ENCODE measurements around the gene TBPL1. TPM values are rescaled to one million over a fixed set of nuclear protein-coding genes. Genes with fewer than 3 reads are reported as not detected.
A peak's percentile ranks its signal among the peaks of the same experiment; 100 is the strongest.

The TBPL1 gene
- total RNA-seq, 2 experiments from 2014 or later, result 30.9 to 37.8 TPM

DNA sequence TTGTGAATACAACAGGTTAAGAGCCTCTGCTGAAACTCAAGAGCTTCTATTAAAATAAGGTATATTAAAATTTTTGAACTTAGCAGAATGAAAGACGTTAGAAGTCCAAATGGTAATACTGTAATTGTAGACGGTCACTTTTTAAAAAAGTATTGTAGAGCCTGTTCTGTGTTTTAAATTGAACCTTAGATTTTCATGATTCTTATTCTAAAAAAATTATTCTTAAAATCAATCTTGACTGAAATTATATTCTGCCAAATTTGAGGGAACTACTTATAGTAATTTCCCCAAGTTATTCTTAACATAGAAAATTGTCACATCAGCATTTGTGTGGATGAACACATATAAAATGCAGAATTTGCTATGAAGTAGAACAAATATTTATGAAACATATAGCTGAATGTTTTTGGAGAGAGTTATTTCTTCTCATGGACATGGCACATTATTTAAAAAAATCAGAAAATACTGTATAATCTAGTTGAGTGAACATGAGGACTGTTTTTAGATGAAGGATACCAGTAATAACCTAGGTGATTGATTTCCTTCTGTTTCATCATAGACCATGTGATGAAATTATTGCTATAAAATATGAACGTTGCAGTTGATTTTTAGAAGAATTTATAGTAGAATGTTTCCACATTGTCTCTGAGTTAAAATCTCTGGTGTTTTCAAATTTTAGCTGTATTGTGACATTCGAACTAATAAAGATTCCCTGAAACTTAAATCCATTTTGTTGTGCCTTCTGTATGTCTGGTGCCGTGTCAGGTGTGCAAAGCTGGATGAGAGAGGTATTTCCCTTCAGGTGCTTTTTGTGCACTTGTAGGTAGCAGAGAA, 2.8 kb downstream of the TBPL1 start:
- CTCF ChIA-PET, result interaction anchor here (1.4 to 5.8 kb wide), 6 partner anchors 11 to 156 kb away, joined by 3 to 40 read pairs (median 5); no protein-coding TSS in a partner anchor
- no peak for DNase-seq
- Mint-ChIP-seq H3K9me3 (no peaks in the 10 kb centered on the region), H3K4me3 (peak overlapping the region; percentile 92), H3K36me3 (ENCODE audit: low read depth) (peaks cover 2% of the 10 kb centered on the region), H3K27ac (no peak overlapping the region), H3K27me3 (no peaks in the 10 kb centered on the region), H3K4me1 (ENCODE audit: low read depth) (peaks cover 58% of the 10 kb centered on the region)
- ATAC-seq, result no peak
- TF ChIP-seq, protein P1, sequence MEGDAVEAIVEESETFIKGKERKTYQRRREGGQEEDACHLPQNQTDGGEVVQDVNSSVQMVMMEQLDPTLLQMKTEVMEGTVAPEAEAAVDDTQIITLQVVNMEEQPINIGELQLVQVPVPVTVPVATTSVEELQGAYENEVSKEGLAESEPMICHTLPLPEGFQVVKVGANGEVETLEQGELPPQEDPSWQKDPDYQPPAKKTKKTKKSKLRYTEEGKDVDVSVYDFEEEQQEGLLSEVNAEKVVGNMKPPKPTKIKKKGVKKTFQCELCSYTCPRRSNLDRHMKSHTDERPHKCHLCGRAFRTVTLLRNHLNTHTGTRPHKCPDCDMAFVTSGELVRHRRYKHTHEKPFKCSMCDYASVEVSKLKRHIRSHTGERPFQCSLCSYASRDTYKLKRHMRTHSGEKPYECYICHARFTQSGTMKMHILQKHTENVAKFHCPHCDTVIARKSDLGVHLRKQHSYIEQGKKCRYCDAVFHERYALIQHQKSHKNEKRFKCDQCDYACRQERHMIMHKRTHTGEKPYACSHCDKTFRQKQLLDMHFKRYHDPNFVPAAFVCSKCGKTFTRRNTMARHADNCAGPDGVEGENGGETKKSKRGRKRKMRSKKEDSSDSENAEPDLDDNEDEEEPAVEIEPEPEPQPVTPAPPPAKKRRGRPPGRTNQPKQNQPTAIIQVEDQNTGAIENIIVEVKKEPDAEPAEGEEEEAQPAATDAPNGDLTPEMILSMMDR (IDR thresholded peaks at IDR 0.05), result no peak
- POLR2A ChIA-PET, result no interaction called here
- intact Hi-C loops (cut with micrococcal nuclease), result no loop called here

DNA sequence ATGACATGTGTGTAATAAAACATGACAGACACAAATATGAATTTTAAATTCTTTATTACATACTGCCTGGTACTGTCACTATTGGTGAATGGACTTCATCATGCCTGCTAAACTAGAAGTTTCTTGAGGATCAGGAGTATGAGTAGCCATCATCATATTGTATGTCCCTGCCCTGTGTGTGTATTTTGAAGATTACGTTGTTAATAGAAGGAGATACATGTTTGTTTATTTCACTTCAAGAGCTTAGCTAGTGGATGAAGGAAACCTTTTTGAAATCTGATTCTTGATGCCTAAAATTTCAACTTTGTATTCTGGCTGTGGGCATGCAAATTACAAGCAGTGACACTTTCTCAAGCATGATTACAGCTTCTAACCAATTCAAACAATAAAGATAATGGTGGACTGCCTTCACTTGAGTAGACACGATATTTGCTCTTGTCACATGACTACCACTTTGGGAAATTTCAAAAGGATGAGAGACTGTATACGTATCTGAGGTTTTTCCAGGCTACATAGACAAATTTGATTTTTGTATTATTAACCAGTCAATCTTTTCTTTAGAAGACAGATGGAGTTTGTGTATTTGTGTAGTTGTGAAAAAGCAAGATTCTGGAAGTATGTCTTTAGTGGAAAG, 3.5 kb downstream of the TBPL1 start:
- intact Hi-C loops (cut with micrococcal nuclease), result no loop called here
- Mint-ChIP-seq H3K27ac (no peak overlapping the region), H3K9me3 (no peaks in the 10 kb centered on the region), H3K4me1 (ENCODE audit: low read depth) (peaks cover 58% of the 10 kb centered on the region), H3K4me3 (no peak overlapping the region), H3K27me3 (no peaks in the 10 kb centered on the region), H3K36me3 (ENCODE audit: low read depth) (peaks cover 2% of the 10 kb centered on the region)
- TF ChIP-seq, protein P1 (IDR thresholded peaks at IDR 0.05), result no peak
- DNase-seq (no peak), ATAC-seq (no peak)
- ChIA-PET POLR2A (no interaction called here), CTCF (interaction anchor here (1.4 to 5.8 kb wide), 5 partner anchors 10 to 155 kb away, joined by 3 to 40 read pairs (median 6); no protein-coding TSS in a partner anchor)

DNA sequence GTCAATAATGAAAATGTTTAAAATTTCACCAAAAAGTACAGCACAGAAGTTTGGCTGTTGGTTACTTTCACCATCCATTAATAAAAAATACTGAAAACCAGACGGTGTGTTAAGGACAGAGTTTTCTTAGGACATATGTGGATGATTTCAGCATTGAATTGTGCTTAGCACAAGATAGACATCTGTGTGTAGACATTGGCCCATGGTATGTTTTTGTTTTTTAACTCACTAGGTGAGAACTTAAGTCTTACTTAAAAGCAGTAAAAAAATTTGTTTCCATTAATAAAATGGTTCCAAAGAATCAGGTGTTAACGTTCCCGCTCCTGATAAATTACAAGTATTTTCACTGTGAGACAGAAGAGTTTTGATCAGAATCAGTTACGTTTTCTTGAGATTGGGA, 4.2 kb downstream of the TBPL1 start:
- Mint-ChIP-seq H3K4me1 (ENCODE audit: low read depth) (peaks cover 62% of the 10 kb centered on the region), H3K27me3 (no peaks in the 10 kb centered on the region), H3K4me3 (no peak overlapping the region), H3K36me3 (ENCODE audit: low read depth) (peaks cover 2% of the 10 kb centered on the region), H3K9me3 (no peaks in the 10 kb centered on the region), H3K27ac (no peak overlapping the region)
- no peak for DNase-seq
- TF ChIP-seq, protein P1 (IDR thresholded peaks at IDR 0.05), result no peak
- CTCF ChIA-PET, result interaction anchor here (1.6 to 3.1 kb wide), 2 partner anchors 16 to 106 kb away, joined by 6 to 14 read pairs; no protein-coding TSS in a partner anchor
- intact Hi-C loops (cut with micrococcal nuclease), result no loop called here
- no peak for ATAC-seq
- POLR2A ChIA-PET, result interaction anchor here (1.9 kb wide), 1 partner anchor 21 kb away, joined by 7 read pairs; no protein-coding TSS in a partner anchor

DNA sequence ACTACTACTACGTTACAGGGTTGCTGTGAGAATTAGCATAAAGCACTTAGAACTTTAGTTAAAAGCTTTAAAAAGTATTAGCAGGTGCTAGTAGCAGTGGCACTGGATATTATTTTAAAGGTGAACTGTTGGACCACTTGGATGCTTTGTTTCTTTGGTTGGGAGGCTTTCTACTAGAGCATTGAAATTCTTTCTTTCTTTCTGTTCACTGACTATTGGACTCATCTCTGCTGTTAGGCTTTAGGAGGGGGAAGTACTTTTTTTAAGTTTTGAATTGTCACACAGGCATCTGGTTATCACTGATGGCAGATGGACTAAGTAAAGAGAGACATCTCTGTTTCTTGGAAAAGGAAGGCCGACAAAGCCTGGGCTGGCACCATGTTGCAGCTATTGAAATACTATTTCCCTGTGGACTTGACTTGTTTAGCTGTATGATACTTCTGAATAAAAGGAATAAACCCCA, 4.8 kb downstream of the TBPL1 start:
- Mint-ChIP-seq H3K36me3 (ENCODE audit: low read depth) (peaks cover 2% of the 10 kb centered on the region), H3K4me3 (no peak overlapping the region), H3K27ac (peak overlapping the region; percentile 18), H3K4me1 (ENCODE audit: low read depth) (peaks cover 68% of the 10 kb centered on the region), H3K9me3 (no peaks in the 10 kb centered on the region), H3K27me3 (no peaks in the 10 kb centered on the region)
- CTCF ChIA-PET, result interaction anchor here (0.8 to 3.1 kb wide), 9 partner anchors 8 to 153 kb away, joined by 3 to 18 read pairs (median 6); no protein-coding TSS in a partner anchor
- TF ChIP-seq, protein P1 (IDR thresholded peaks at IDR 0.05), result no peak
- intact Hi-C loops (cut with micrococcal nuclease), result no loop called here
- POLR2A ChIA-PET, result interaction anchor here (1.9 kb wide), 1 partner anchor 21 kb away, joined by 7 read pairs; no protein-coding TSS in a partner anchor
- DNase-seq (no peak), ATAC-seq (no peak)
